GM23338 (cell line): ENCODE measurements around the gene CPLX1.

Experiments
- EZH2 ChIP-seq: fragments of 200-600 bp; sonication (generic); IDR thresholded peaks from one replicate; pipeline ENCODE4 v1.8.0; 2017; ENCODE audit warnings: antibody characterized with exemption, mild to moderate bottlenecking, low read depth; ENCODE audit not compliant: unreplicated experiment
- JUNB ChIP-seq: IDR thresholded peaks from one replicate; pipeline ENCODE4 v1.6.1; 2016; ENCODE audit warnings: antibody characterized with exemption; ENCODE audit not compliant: unreplicated experiment
- POLR2AphosphoS5 ChIP-seq: IDR thresholded peaks from 2 replicates; pipeline ENCODE4 v1.6.1; 2016; ENCODE audit warnings: antibody characterized with exemption, low read depth
- TF ChIP-seq, protein P1 (sequence below), 2 experiments: fragments of 200-600 bp in 1 of 2; sonication (generic) in 1 of 2; conservative IDR thresholded peaks; 2 replicates each; pipeline versions ENCODE4 v1.5.1 to v1.6.1; 2016 to 2017; ENCODE audit warnings: antibody characterized with exemption in 2 of 2, low read depth in 2 of 2, mild to moderate bottlenecking in 2 of 2, moderate library complexity in 1 of 2
- TF ChIP-seq, protein P2 (sequence below): IDR thresholded peaks from one replicate; pipeline ENCODE4 v1.6.1; 2018; ENCODE audit warnings: antibody characterized with exemption; ENCODE audit not compliant: unreplicated experiment

DNA sequence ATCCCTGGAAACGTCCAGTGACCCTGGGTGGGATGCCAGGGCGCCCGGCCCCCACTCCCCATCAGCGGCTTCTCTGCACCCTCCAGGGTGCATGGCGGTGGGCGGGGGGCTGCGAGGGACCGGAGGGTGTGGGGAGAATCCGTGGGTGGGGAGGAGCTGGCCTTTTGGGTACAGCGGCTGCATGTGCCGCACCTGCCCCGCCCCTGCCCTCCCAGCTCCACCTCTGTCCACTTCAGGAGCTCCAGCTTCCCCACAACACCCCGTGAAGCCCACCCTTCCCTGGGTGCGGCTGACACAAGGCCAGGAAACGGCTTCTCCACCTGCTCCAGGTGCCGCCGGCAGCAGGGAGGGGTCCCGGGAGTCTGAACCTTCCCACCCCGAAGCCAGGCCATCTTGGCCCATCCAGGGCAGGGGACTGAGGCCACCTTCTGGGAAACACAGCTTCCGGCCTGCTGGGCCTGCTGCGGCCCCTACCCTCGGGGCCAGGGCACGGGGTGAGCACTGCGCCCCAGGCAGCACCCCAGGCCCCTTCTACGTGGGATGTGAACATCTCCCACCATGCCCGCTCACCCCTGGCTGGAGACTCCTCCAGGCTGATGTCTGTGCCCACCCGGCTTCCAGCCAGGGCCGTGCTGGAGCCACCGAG, 34.6 kb downstream of the CPLX1 start:
- TF ChIP-seq, protein P1, sequence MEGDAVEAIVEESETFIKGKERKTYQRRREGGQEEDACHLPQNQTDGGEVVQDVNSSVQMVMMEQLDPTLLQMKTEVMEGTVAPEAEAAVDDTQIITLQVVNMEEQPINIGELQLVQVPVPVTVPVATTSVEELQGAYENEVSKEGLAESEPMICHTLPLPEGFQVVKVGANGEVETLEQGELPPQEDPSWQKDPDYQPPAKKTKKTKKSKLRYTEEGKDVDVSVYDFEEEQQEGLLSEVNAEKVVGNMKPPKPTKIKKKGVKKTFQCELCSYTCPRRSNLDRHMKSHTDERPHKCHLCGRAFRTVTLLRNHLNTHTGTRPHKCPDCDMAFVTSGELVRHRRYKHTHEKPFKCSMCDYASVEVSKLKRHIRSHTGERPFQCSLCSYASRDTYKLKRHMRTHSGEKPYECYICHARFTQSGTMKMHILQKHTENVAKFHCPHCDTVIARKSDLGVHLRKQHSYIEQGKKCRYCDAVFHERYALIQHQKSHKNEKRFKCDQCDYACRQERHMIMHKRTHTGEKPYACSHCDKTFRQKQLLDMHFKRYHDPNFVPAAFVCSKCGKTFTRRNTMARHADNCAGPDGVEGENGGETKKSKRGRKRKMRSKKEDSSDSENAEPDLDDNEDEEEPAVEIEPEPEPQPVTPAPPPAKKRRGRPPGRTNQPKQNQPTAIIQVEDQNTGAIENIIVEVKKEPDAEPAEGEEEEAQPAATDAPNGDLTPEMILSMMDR (conservative IDR thresholded peaks at IDR 0.05; ENCODE audit: low read depth in 2 of 2): 0 out of 4 replicates have a peak, but pooled peaks of 1 of the 2 experiments have one; percentile 9
- TF ChIP-seq JUNB (no peak), EZH2 (no peak), POLR2AphosphoS5 (no peak)
- TF ChIP-seq, protein P2, sequence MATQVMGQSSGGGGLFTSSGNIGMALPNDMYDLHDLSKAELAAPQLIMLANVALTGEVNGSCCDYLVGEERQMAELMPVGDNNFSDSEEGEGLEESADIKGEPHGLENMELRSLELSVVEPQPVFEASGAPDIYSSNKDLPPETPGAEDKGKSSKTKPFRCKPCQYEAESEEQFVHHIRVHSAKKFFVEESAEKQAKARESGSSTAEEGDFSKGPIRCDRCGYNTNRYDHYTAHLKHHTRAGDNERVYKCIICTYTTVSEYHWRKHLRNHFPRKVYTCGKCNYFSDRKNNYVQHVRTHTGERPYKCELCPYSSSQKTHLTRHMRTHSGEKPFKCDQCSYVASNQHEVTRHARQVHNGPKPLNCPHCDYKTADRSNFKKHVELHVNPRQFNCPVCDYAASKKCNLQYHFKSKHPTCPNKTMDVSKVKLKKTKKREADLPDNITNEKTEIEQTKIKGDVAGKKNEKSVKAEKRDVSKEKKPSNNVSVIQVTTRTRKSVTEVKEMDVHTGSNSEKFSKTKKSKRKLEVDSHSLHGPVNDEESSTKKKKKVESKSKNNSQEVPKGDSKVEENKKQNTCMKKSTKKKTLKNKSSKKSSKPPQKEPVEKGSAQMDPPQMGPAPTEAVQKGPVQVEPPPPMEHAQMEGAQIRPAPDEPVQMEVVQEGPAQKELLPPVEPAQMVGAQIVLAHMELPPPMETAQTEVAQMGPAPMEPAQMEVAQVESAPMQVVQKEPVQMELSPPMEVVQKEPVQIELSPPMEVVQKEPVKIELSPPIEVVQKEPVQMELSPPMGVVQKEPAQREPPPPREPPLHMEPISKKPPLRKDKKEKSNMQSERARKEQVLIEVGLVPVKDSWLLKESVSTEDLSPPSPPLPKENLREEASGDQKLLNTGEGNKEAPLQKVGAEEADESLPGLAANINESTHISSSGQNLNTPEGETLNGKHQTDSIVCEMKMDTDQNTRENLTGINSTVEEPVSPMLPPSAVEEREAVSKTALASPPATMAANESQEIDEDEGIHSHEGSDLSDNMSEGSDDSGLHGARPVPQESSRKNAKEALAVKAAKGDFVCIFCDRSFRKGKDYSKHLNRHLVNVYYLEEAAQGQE: no peak
